Adrenal gland (tissue), 12 donors: ENCODE results near the gene PHLDB3. TPM values are rescaled to one million over a fixed set of nuclear protein-coding genes. Genes with fewer than 3 reads are reported as not detected.

Experiments used
- DNase-seq, 7 donors: peaks; one replicate each; pipeline ENCODE4 v3.0.0-alpha.2; 2019 to 2020
- H3K27ac ChIP-seq, 5 donors: fragments of 200-600 bp; sonication (generic) in 4 of 5; 1 replicate in 3 of 5; 2 replicates in 2 of 5; pipeline versions ENCODE4 v1.5.1 to v1.8.0; 2016 to 2020; ENCODE audit warnings: mild to moderate bottlenecking in 1 of 5
- H3K27me3 ChIP-seq: fragments of 200-600 bp; 2 replicates; pipeline ENCODE4 v1.8.0; 2021
- H3K36me3 ChIP-seq, 2 donors: fragments of 200-600 bp; replicated peaks in 1 of 2; 1 replicate in 1 of 2; 2 replicates in 1 of 2; pipeline versions ENCODE4 v1.5.1 to v1.8.0; 2018 to 2022
- H3K4me1 ChIP-seq, 2 donors: fragments of 200-600 bp; replicated peaks in 1 of 2; 1 replicate in 1 of 2; 2 replicates in 1 of 2; pipeline versions ENCODE4 v1.5.1 to v1.8.0; 2018 to 2021
- H3K4me3 ChIP-seq, 4 donors: fragments of 200-600 bp; sonication (generic) in 3 of 4; one replicate each; pipeline ENCODE4 v1.5.1; 2016 to 2018
- H3K9me3 ChIP-seq, 3 donors: fragments of 200-600 bp; sonication (generic) in 1 of 3; replicated peaks in 1 of 3; 1 replicate in 2 of 3; 2 replicates in 1 of 3; pipeline versions ENCODE4 v1.5.1 to v1.8.0; 2016 to 2021
- POLR2A ChIP-seq, 2 donors: fragments of 450-650 bp; IDR thresholded peaks; one replicate each; pipeline ENCODE4 v1.6.1; 2017; ENCODE audit warnings: antibody characterized with exemption in 2 of 2, mild to moderate bottlenecking in 2 of 2, moderate library complexity in 1 of 2
- WGBS, 4 donors: extraction: QIAGEN DNeasy Blood & Tissue Kit in 2 of 4; methylation state at CpG; one replicate each; pipeline versions ENCODE4 v1.1.5 to v1.1.7; 2013 to 2017; 5-methylcytosine and 5-hydroxymethylcytosine counted together
- intact Hi-C, 2 donors: fragments of 100-400 bp; cut with DNase I; formaldehyde crosslinking; loops; one replicate each; pipeline versions ENCODE4 v1.14.1 to v1.15.0; 2022 to 2023
- polyA plus RNA-seq, 3 donors: library from polyadenylated mRNA; stranded (reverse); fragments of 200-250 nt in 2 of 3; fragments of 350-450 nt in 1 of 3; fragmentation: Illumina TruSeq in 1 of 3; extraction: RNeasy Lipid Tissue Mini Kit (QIAGEN cat#74804) in 1 of 3; gene quantifications; one replicate each; pipeline ENCODE4 v1.2.3, GENCODE V29; 2013 to 2014
- total RNA-seq, 9 donors: library from RNA; depleted of rRNA in 4 of 9; stranded (reverse); fragments of >200 nt in 4 of 9; fragments of 120-200 nt in 1 of 9; fragmentation: NEBNext Ultra II Directional in 1 of 9; extraction: Animal tissue kit (Norgen Biotek cat#: 25700) in 1 of 9; gene quantifications; one replicate each; pipeline versions ENCODE4 v1.1.0 to v1.2.4, GENCODE V29; 2013 to 2023
- TF ChIP-seq, protein P1 (sequence below), 6 experiments: fragments of 450-650 bp in 4 of 6; fragments of 200-600 bp in 2 of 6; sonication (generic) in 1 of 6; IDR thresholded peaks; 1 replicate in 5 of 6; 2 replicates in 1 of 6; pipeline versions ENCODE4 v1.5.1 to v1.8.0; 2016 to 2021; ENCODE audit warnings: antibody characterized with exemption in 6 of 6, mild to moderate bottlenecking in 2 of 6, moderate library complexity in 1 of 6
- donor health status: healthy with polysubstance abuse.
- donor health status: Bipolar disorder and iron deficiency.
- donor health status: DM: yes; HTN: yes; CAD: no.
- donor health status: DM: no; HTN: no; CAD: no.
- donor health status: DM: no; HTN: no; CAD: no.
- donor health status: DM: yes; HTN: yes; CAD: no.

PHLDB3 gene
- total and polyA plus RNA-seq, 12 donors: 1.7 to 54.5 (median 19.5) TPM

GRCh38 chr19:43430976-43431375 is 73.6 kb downstream of the PHLDB3 start:
- WGBS, 4 donors: 73 to 84% (median 80%) methylated on average over 9 of the region's 9 CpGs

GRCh38 chr19:43430142-43430710 is 74.3 kb downstream of the PHLDB3 start:
- intact Hi-C loops: no loop called here
- no peaks in the 10 kb centered on the region for H3K9me3 ChIP-seq
- no peaks in the 10 kb centered on the region for H3K36me3 ChIP-seq
- H3K4me3 ChIP-seq: no peak overlapping the region
- no peaks in the 10 kb centered on the region for H3K4me1 ChIP-seq
- no peak for DNase-seq
- 46 to 71% (median 59%) methylated on average over 6 of the region's 6 CpGs for WGBS, 4 donors
- no peak for TF ChIP-seq POLR2A (IDR thresholded peaks at IDR 0.05)
- TF ChIP-seq, protein P1, sequence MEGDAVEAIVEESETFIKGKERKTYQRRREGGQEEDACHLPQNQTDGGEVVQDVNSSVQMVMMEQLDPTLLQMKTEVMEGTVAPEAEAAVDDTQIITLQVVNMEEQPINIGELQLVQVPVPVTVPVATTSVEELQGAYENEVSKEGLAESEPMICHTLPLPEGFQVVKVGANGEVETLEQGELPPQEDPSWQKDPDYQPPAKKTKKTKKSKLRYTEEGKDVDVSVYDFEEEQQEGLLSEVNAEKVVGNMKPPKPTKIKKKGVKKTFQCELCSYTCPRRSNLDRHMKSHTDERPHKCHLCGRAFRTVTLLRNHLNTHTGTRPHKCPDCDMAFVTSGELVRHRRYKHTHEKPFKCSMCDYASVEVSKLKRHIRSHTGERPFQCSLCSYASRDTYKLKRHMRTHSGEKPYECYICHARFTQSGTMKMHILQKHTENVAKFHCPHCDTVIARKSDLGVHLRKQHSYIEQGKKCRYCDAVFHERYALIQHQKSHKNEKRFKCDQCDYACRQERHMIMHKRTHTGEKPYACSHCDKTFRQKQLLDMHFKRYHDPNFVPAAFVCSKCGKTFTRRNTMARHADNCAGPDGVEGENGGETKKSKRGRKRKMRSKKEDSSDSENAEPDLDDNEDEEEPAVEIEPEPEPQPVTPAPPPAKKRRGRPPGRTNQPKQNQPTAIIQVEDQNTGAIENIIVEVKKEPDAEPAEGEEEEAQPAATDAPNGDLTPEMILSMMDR (IDR thresholded peaks at IDR 0.05): no peak
- no peaks in the 10 kb centered on the region for H3K27me3 ChIP-seq
- no peak overlapping the region for H3K27ac ChIP-seq

More at GRCh38 chr19:43430976-43431375, 73.6 kb downstream of the PHLDB3 start:
- Histone ChIP-seq H3K4me3 (no peak overlapping the region), H3K4me1 (no peaks in the 10 kb centered on the region), H3K36me3 (no peaks in the 10 kb centered on the region), H3K9me3 (no peaks in the 10 kb centered on the region), H3K27me3 (no peaks in the 10 kb centered on the region), H3K27ac (no peak overlapping the region)
- DNase-seq: no peak
- TF ChIP-seq, protein P1 (IDR thresholded peaks at IDR 0.05): no peak
- no peak for TF ChIP-seq POLR2A (IDR thresholded peaks at IDR 0.05)
- intact Hi-C loops: no loop called here

DNA sequence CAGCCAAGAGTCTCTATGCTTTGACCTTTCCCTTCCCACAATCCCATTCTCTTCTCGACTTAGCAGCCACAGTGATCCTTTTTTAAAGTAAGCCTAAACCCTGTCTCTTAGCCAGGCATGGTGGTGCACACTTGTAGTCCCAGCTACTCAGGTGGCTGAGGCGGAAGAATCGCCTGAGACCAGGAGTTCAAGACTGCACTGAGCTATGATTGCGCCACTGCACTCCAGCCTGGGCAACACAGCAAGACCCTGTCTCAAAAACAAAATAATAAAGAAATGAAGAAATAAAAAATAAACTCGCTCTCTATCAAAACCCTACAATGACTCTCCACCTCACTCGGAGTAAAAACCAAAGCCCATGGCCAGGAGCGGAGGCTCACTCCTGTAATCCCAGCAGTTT is 75.2 kb downstream of the PHLDB3 start:
- Histone ChIP-seq H3K9me3 (no peaks in the 10 kb centered on the region), H3K4me1 (no peaks in the 10 kb centered on the region), H3K36me3 (no peaks in the 10 kb centered on the region), H3K27ac (no peak overlapping the region), H3K4me3 (no peak overlapping the region), H3K27me3 (no peaks in the 10 kb centered on the region)
- TF ChIP-seq, protein P1 (IDR thresholded peaks at IDR 0.05): no peak
- TF ChIP-seq POLR2A (IDR thresholded peaks at IDR 0.05): no peak
- intact Hi-C loops: no loop called here
- WGBS, 4 donors: 84 to 90% (median 86%) methylated on average over 7 of the region's 7 CpGs
- DNase-seq: no peak

- H3K9me3 ChIP-seq: no peaks in the 10 kb centered on the region
- TF ChIP-seq POLR2A (IDR thresholded peaks at IDR 0.05): no peak
- TF ChIP-seq, protein P1 (IDR thresholded peaks at IDR 0.05): peak; percentile 11 to 37 (median 22)
- 20 to 29% (median 22%) methylated on average over 8 of the region's 8 CpGs for WGBS, 4 donors
- H3K27ac ChIP-seq: no peak overlapping the region
- intact Hi-C loops: no loop called here
- H3K27me3 ChIP-seq: no peaks in the 10 kb centered on the region
- no peaks in the 10 kb centered on the region for H3K36me3 ChIP-seq
- H3K4me1 ChIP-seq: no peaks in the 10 kb centered on the region
- H3K4me3 ChIP-seq: no peak overlapping the region
- peak in 2 of 7 donors; percentile 18 to 33 for DNase-seq
These were observed 78.8 kb downstream of the PHLDB3 start for GRCh38 chr19:43425567-43426392.

Other genes with a start within 250 kb of the PHLDB3 start
- not detected for gene PSG9, start 235.2 kb downstream of the PHLDB3 start, total RNA-seq
- not detected for gene PSG9, start 235.2 kb downstream of the PHLDB3 start, polyA plus RNA-seq
- gene CD177, start 151.1 kb downstream of the PHLDB3 start, total RNA-seq: under 1 TPM in 4 of 9 donors, not detected in 5; 0.39 to 0.58 (median 0.55) TPM
- gene CD177, start 151.1 kb downstream of the PHLDB3 start, polyA plus RNA-seq: under 1 TPM; 0.20 to 0.35 (median 0.24) TPM
- gene TEX101, start 89.9 kb downstream of the PHLDB3 start, total RNA-seq: not detected
- gene TEX101, start 89.9 kb downstream of the PHLDB3 start, polyA plus RNA-seq: not detected
- gene LYPD3, start 39.1 kb downstream of the PHLDB3 start, total RNA-seq: 1 to 10 TPM in 5 of 9 donors, under 1 TPM in 4; 0.18 to 1.9 (median 1.1) TPM
- under 1 TPM; 0.48 to 0.73 (median 0.57) TPM for gene LYPD3, start 39.1 kb downstream of the PHLDB3 start, polyA plus RNA-seq
- gene ETHE1, start 22.5 kb upstream of the PHLDB3 start, total RNA-seq: 10 to 100 TPM; 15.9 to 78.7 (median 36.5) TPM
- gene ETHE1, start 22.5 kb upstream of the PHLDB3 start, polyA plus RNA-seq: 10 to 100 TPM; 18.2 to 20.0 (median 18.4) TPM
- gene ZNF575, start 28.4 kb upstream of the PHLDB3 start, total RNA-seq: 1 to 10 TPM in 3 of 9 donors, under 1 TPM in 4, not detected in 2; 0.22 to 2.9 (median 0.42) TPM
- gene ZNF575, start 28.4 kb upstream of the PHLDB3 start, polyA plus RNA-seq: 1 to 10 TPM in 2 of 3 donors, under 1 TPM in 1; 0.53 to 2.2 (median 1.2) TPM
- 10 to 100 TPM; 16.6 to 32.2 (median 28.7) TPM for gene XRCC1, start 70.8 kb upstream of the PHLDB3 start, total RNA-seq
- 10 to 100 TPM; 15.7 to 37.2 (median 31.1) TPM for gene XRCC1, start 70.8 kb upstream of the PHLDB3 start, polyA plus RNA-seq
- 10 to 100 TPM in 1 of 9 donors, 1 to 10 TPM in 6, under 1 TPM in 1, not detected in 1; 0.61 to 11.0 (median 3.0) TPM for gene PINLYP, start 71.1 kb upstream of the PHLDB3 start, total RNA-seq
- 10 to 100 TPM in 2 of 3 donors, 1 to 10 TPM in 1; 4.3 to 16.0 (median 12.4) TPM for gene PINLYP, start 71.1 kb upstream of the PHLDB3 start, polyA plus RNA-seq
- gene IRGQ, start 91.4 kb upstream of the PHLDB3 start, total RNA-seq: 10 to 100 TPM; 14.0 to 57.9 (median 23.8) TPM
- 10 to 100 TPM in 1 of 3 donors, 1 to 10 TPM in 2; 7.0 to 12.8 (median 7.4) TPM for gene IRGQ, start 91.4 kb upstream of the PHLDB3 start, polyA plus RNA-seq
- 100 to 1,000 TPM in 1 of 9 donors, 10 to 100 TPM in 8; 15.2 to 114 (median 25.5) TPM for gene ZNF576, start 91.8 kb upstream of the PHLDB3 start, total RNA-seq
- gene ZNF576, start 91.8 kb upstream of the PHLDB3 start, polyA plus RNA-seq: 10 to 100 TPM in 2 of 3 donors, 1 to 10 TPM in 1; 9.8 to 13.7 (median 10.8) TPM
- under 1 TPM in 6 of 9 donors, not detected in 3; 0.15 to 0.43 (median 0.18) TPM for gene SRRM5, start 107.3 kb upstream of the PHLDB3 start, total RNA-seq
- 1 to 10 TPM in 2 of 3 donors, under 1 TPM in 1; 0.53 to 4.7 (median 1.2) TPM for gene SRRM5, start 107.3 kb upstream of the PHLDB3 start, polyA plus RNA-seq
- 10 to 100 TPM; 34.9 to 71.2 (median 57.9) TPM for gene ZNF428, start 114.9 kb upstream of the PHLDB3 start, total RNA-seq
- 100 to 1,000 TPM in 2 of 3 donors, 10 to 100 TPM in 1; 10.3 to 214 (median 148) TPM for gene ZNF428, start 114.9 kb upstream of the PHLDB3 start, polyA plus RNA-seq
- gene CADM4, start 135.1 kb upstream of the PHLDB3 start, total RNA-seq: 10 to 100 TPM; 16.6 to 53.9 (median 38.6) TPM
- gene CADM4, start 135.1 kb upstream of the PHLDB3 start, polyA plus RNA-seq: 10 to 100 TPM; 21.7 to 92.7 (median 41.4) TPM
- gene PLAUR, start 165.4 kb upstream of the PHLDB3 start, total RNA-seq: 10 to 100 TPM in 6 of 9 donors, 1 to 10 TPM in 3; 4.5 to 25.9 (median 12.1) TPM
- 10 to 100 TPM in 2 of 3 donors, 1 to 10 TPM in 1; 6.3 to 16.3 (median 14.5) TPM for gene PLAUR, start 165.4 kb upstream of the PHLDB3 start, polyA plus RNA-seq
- gene IRGC, start 211.3 kb upstream of the PHLDB3 start, total RNA-seq: not detected
- not detected for gene IRGC, start 211.3 kb upstream of the PHLDB3 start, polyA plus RNA-seq